MG63 (cell line): Measurements from ENCODE around the gene TIPRL. TPM values are rescaled to one million over a fixed set of nuclear protein-coding genes. Genes with fewer than 3 reads are reported as not detected.

Experiments used
- total RNA-seq: library from RNA; depleted of rRNA; stranded (reverse); fragments of >200 nt; shearing (Covaris generic); gene quantifications from 2 replicates; pipeline ENCODE4 v1.2.3, GENCODE V29; 2014; ENCODE audit warnings: low replicate concordance; rRNA removed

TIPRL gene
- total RNA-seq, 1 experiment from 2014 or later = 50.2 TPM

Other genes with a start within 250 kb of the TIPRL start
- gene DCAF6, start 242.3 kb upstream of the TIPRL start, total RNA-seq = 70.1 and 99.3 TPM in 2 replicates
- 165 and 172 TPM in 2 replicates for gene MPC2, start 241.9 kb upstream of the TIPRL start, total RNA-seq
- gene GPR161, start 42.0 kb upstream of the TIPRL start, total RNA-seq = 5.2 and 5.8 TPM in 2 replicates
- 11.1 and 19.0 TPM in 2 replicates for gene SFT2D2, start 47.0 kb downstream of the TIPRL start, total RNA-seq
- gene TBX19, start 101.9 kb downstream of the TIPRL start, total RNA-seq = 1.1 TPM in 1 of 2 replicates, not detected in the other